MM.1S (cell line): ENCODE measurements around the gene PRB3.
A peak's percentile ranks its signal among the peaks of the same experiment; 100 is the strongest.

Experiments
- CTCF ChIP-seq: fragments of 300-600 bp; sonication (generic); IDR thresholded peaks from 2 replicates; pipeline ENCODE4 v1.5.1; 2016; ENCODE audit warnings: antibody characterized with exemption, low read length, mixed read lengths
- EZH2 ChIP-seq: fragments of 300-600 bp; sonication (generic); optimal IDR thresholded peaks from 2 replicates; pipeline ENCODE3; 2017; ENCODE audit warnings: low read depth, mild to moderate bottlenecking, antibody characterized with exemption, low read length, mixed read lengths

- TF ChIP-seq EZH2 (no peak), CTCF (peak; percentile 63)
Observed at GRCh38 chr12:11228296-11228879, 41.1 kb downstream of the PRB3 start.
